Measurements from ENCODE around the gene ABCA2.
"Not testable (repeated sequence)": the region's sequence is repeated elsewhere in the genome, so short reads cannot be mapped to it uniquely, and the experiment has no call there.

ABCA2 gene

DNA sequence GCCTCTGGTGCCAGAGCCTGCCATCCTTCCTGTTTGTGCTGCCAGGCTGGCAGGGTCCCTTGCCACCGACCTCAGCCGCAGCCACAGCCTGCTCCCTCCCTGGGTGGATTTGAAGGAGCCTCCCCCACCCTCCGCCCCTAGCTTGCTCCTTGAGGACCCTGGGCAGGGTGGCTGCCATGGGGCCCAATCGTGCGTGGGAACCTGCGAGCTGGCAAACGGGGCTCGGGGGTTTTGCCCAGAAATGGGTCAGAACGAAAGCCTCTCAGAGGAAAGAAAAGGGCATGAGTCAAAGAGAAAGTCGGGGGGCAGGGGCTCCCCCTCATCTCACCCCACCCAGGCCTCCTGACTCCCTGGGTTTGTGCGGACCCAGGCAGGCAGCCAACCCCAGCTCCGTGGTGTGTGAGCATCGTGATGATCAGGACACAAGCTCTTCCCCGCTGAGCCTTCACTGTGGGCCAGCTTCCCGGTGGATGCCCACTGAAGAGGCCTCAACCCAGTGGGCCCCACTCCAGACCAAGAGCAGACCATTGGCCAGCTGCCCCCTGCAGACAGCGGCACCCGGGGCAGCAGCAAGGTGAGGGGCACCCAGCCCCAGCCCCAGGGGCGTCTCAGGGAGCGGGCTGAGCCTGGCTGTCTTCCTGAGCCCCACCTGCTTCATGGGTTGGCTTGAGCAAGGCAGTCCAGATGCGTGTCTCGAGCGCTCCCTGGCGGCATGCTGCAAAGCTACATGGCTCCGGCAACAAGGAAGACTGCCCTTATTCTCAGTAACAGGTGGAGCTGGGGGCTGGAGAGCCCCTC, 6.9 kb upstream of the ABCA2 start:
- TF ChIP-seq, protein P1, sequence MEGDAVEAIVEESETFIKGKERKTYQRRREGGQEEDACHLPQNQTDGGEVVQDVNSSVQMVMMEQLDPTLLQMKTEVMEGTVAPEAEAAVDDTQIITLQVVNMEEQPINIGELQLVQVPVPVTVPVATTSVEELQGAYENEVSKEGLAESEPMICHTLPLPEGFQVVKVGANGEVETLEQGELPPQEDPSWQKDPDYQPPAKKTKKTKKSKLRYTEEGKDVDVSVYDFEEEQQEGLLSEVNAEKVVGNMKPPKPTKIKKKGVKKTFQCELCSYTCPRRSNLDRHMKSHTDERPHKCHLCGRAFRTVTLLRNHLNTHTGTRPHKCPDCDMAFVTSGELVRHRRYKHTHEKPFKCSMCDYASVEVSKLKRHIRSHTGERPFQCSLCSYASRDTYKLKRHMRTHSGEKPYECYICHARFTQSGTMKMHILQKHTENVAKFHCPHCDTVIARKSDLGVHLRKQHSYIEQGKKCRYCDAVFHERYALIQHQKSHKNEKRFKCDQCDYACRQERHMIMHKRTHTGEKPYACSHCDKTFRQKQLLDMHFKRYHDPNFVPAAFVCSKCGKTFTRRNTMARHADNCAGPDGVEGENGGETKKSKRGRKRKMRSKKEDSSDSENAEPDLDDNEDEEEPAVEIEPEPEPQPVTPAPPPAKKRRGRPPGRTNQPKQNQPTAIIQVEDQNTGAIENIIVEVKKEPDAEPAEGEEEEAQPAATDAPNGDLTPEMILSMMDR (conservative IDR thresholded peaks at IDR 0.05; ENCODE audit: low read depth, low read length), result peak; percentile 94
- no peak overlapping the region for H3K4me3 ChIP-seq (ENCODE audit: low read length)
- no peak for DNase-seq (ENCODE audit: low read depth)

DNA sequence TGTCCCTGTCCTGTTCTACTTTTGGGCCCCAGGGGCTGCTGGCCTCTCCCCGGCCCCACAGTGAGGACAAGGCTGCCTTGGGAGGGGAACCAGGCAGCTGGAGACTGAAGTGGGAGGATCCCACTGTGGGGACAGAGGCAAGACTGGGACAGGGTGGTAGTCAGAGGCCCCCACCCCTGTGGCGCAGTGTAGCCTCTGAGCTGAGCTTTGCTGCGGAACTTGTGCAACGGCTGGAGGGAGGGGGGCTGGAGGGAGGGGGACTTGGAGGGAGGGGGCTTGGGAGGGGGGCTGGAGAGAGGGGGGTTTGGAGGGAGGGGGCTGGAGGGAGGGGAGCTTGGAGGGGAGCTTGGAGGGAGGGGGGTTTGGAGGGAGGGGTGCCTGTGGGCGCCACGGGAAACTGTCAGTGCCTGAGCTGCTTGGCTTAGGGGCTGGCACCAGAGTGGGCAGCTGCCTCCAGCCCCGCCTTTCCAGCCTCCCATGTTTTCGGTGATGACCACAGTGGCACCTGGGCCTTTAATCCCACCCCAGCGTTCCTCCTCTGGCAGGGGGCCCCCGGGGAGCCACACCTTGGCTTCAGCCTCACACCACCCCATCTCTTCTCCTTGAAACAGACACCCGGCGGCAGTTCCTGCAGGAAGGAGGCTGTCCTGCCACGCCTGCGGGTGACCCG, 6.1 kb upstream of the ABCA2 start:
- no peak overlapping the region for H3K4me3 ChIP-seq (ENCODE audit: low read length)
- DNase-seq (ENCODE audit: low read depth), result no peak
- TF ChIP-seq, protein P1 (conservative IDR thresholded peaks at IDR 0.05; ENCODE audit: low read depth, low read length), result no peak

DNA sequence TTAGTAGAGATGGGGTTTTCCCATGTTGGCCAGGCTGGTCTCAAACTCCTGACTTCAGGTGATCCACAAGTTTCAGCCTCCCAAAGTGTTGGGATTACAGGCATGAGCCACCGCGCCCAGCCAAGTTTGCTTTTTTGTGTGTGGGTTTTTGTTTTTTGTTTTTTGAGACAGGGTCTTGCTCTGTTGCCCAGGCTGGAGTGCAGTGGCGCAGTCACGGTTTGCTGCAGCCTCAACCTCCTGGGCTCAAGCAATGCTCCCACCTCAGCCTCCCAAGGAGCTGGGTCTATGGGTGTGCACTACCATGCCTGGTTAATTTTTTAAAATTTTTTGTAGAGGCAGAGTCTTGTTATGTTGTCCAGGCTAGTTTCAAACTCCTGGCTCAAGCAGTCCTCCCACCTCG, 5.4 kb upstream of the ABCA2 start:
- DNase-seq (ENCODE audit: low read depth); H3K4me3 ChIP-seq (ENCODE audit: low read length): not testable (repeated sequence)

DNA sequence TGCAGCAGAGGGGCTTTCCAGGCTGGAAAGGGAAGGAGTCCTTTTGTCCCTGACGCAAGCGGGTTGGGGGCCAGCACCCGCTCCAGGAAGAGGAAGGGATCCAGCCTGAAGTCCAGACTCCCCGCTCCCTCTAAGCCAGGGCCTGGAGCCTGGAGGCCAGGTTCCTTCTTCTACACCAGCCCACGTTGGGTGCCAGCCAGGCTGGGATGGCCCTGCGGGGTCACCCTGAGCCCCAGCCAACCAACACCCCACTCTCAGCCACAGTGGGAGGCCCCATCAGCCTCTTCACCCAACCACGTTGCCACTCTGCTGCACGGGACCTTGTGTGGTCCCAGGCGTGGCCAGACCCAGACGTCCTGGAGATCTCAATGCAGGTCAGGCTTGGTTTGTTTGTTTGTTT, 4.8 kb upstream of the ABCA2 start:
- no peak for DNase-seq (ENCODE audit: low read depth)
- TF ChIP-seq, protein P1 (conservative IDR thresholded peaks at IDR 0.05; ENCODE audit: low read depth, low read length), result no peak
- no peak overlapping the region for H3K4me3 ChIP-seq (ENCODE audit: low read length)

DNA sequence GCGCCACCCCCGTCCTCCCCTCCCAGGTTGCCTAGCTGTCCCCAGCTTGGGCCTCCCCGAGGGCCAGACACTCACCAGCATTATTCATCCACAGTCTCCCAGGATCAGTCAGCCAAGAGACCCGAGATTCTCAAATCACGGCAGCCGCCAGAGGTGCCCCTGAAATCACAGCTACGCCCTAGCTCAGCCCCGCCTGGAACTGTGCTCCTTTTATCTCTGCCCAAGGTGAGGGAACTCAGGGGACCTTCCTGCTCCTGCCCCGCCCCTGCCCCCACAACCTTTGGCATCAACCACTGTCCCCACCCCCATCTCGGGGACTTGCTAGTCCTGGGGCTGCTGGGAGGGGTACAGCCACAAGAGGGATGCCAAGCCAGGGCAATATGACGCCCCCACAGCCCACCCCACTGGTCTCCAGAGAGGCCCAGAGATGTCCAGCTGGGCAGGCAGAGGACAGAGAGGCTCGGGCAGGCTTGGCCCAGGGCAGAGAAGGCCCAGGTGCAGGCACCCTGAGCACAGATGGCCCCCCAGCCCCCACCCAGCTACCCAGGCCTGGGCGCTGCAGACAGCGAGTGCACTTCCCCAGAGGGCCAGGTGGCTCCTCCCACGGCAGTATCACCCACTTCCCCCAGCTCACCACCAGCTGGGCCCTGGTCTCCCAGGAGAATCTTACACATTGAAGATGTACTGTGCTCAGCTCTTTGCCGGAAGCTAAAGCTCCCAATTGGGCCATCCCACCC, 4.0 kb upstream of the ABCA2 start, which contains the start of gene FUT7:
Gene FUT7 (minus strand): TSS at position 185 of the 737 bp plus-strand sequence. CDS start 97 bp downstream, at position 88.
- TF ChIP-seq, protein P1 (conservative IDR thresholded peaks at IDR 0.05; ENCODE audit: low read depth, low read length), result no peak
- no peak within 1 kb of the TSS for H3K4me3 ChIP-seq (ENCODE audit: low read length)

DNA sequence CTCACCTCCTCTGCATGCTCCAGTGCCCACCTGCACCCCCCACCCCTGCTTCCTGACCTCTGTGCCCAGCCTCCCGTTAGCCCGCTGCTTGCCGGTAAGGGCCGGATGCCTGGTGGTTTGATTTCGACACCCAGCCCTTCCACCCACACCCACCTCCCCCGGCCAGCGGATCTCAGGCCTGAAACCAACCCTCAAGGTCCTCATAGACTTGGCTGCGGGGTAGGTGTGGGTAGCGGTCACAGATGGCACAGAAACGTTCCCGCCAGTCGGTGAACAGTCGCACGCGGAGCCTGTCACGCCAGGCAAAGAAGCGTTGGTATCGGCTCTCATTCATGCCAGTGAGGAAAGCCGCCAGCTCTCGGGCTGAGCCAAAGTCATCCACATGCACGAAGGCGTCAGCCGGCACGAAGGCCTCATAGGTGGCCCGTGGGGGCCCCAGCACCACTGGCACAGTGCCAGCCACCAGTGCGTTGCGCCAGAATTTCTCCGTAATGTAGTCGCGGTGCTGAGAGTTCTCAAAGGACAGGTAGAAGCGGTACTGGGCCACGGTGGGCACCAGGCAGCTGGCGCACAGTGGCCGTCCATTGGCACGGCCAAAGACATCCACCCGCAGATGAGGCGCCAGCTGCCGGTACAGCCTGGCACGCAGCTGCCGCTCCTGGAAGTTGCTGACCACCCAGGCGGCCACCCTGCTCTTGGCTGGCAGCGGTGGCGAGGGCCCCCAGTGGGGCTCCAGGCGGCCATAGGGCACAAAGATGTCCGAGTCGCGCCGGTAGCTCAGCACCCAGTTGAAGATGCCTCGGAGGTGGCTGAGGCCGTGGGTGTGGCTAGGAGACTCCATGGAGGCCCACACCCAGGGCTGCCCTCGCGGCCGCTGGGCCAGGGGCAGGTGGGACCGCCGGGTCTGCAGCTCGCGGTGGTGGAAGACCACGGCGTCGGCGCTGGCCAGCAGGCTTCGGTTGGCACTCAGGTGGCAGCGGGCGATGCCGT, 2.8 kb upstream of the ABCA2 start:
- H3K4me3 ChIP-seq (ENCODE audit: low read length), result no peak overlapping the region
- TF ChIP-seq, protein P1 (conservative IDR thresholded peaks at IDR 0.05; ENCODE audit: low read depth, low read length), result no peak
- no peak for DNase-seq (ENCODE audit: low read depth)

More for the DNA sequence above, 4.0 kb upstream of the ABCA2 start, which contains the start of gene FUT7:
- DNase-seq (ENCODE audit: low read depth), result no peak
